Measurements from ENCODE around the gene SERPINI1.

SERPINI1 gene

DNA sequence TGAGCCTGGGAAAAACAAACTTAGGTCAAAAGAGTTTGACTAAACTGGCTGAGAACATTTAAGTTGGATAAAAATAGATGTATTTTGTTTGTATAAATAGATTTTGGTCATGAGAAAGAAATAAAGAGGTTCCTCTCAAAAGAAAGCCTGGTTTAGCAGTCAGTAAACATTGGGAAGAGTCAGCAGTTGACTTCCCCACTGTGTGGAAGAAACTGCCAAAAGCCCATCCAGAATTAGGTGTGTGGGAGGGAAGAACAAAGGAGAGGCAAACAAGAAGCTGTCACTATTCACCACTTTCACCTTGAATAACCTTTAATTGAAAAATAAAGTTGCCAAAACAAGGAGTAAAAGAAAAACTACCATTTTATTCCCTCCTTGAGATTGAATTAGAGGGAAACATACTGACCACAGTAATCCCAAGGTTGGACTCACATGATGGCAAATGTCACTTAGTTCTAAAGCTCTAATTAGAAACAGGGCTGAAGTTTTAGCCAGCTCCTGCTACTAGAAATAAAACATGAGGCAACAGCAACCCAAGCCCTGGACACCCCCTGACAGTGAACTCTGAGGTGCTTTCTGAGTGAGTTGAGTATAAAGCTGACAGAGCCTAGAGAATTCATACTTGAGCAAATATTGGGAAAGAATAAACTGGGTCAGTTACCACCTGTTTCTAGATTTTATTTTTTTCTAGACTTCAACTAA, 139.3 kb downstream of the SERPINI1 start:
- H3K4me2 ChIP-seq (ENCODE audit: low read depth, low read length, poor library complexity, severe bottlenecking), result no peak overlapping the region
- no peaks in the 10 kb centered on the region for H3K4me1 ChIP-seq (ENCODE audit: insufficient read depth, low read length, poor library complexity, severe bottlenecking)
- no peaks in the 10 kb centered on the region for H3K27me3 ChIP-seq (ENCODE audit: insufficient read depth, low read length, poor library complexity, severe bottlenecking)
- H2AFZ ChIP-seq (ENCODE audit: low read length), result no peak overlapping the region
- H3K4me3 ChIP-seq (ENCODE audit: low read length, poor library complexity, severe bottlenecking), result no peak overlapping the region
- no peak for TF ChIP-seq EZH2phosphoT487 (IDR thresholded peaks at IDR 0.05; ENCODE audit: borderline replicate concordance)
- TF ChIP-seq, protein P1, sequence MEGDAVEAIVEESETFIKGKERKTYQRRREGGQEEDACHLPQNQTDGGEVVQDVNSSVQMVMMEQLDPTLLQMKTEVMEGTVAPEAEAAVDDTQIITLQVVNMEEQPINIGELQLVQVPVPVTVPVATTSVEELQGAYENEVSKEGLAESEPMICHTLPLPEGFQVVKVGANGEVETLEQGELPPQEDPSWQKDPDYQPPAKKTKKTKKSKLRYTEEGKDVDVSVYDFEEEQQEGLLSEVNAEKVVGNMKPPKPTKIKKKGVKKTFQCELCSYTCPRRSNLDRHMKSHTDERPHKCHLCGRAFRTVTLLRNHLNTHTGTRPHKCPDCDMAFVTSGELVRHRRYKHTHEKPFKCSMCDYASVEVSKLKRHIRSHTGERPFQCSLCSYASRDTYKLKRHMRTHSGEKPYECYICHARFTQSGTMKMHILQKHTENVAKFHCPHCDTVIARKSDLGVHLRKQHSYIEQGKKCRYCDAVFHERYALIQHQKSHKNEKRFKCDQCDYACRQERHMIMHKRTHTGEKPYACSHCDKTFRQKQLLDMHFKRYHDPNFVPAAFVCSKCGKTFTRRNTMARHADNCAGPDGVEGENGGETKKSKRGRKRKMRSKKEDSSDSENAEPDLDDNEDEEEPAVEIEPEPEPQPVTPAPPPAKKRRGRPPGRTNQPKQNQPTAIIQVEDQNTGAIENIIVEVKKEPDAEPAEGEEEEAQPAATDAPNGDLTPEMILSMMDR (conservative IDR thresholded peaks at IDR 0.05; ENCODE audit: low read length), result no peak
- no peaks in the 10 kb centered on the region for H3F3A ChIP-seq (ENCODE audit: low read depth)
- no peaks in the 10 kb centered on the region for H3K9me2 ChIP-seq (replicated peaks; ENCODE audit: low read depth, low read length)
- no peaks in the 10 kb centered on the region for H3K36me3 ChIP-seq (ENCODE audit: insufficient read depth, low read length)
- H4K20me1 ChIP-seq (ENCODE audit: insufficient read depth, low read length, poor library complexity, severe bottlenecking), result no peaks in the 10 kb centered on the region
- H3K9ac ChIP-seq (ENCODE audit: low read depth, low read length, poor library complexity, severe bottlenecking), result no peak overlapping the region
- no peaks in the 10 kb centered on the region for H3K79me2 ChIP-seq (ENCODE audit: insufficient read depth, low read length)
- no peaks in the 10 kb centered on the region for H3K9me3 ChIP-seq (ENCODE audit: insufficient read depth, low read depth, low read length)
